Dedifferentiated amniotic fluid mesenchymal stem cell (primary cell): ENCODE results near the gene GRHPR.
A peak's percentile ranks its signal among the peaks of the same experiment; 100 is the strongest.
"Not testable (repeated sequence)": the region's sequence is repeated elsewhere in the genome, so short reads cannot be mapped to it uniquely, and the experiment has no call there.

Experiments
- DNase-seq: peaks from one replicate; pipeline ENCODE4 v3.0.0-alpha.2; 2016; ENCODE audit errors: extremely low spot score

The GRHPR gene

DNA sequence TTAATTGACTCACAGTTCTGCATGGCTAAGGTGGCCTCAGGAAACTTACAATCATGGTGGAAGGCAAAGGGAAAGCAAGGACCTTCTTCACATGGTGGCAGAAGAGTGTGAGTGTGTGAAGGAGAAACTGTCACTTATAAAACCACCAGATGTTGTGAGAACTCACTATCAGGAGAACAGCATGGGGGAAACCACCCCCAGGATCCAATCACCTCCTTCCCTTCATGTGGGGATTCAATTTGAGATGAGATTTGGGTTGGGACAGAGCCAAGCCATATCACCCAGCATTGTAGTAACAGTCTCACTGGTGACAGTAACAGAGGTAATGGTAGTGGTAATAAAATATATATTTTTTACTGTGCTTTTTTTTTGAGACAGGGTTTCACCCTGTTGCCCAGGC, 24.6 kb downstream of the GRHPR start:
- no peak for DNase-seq

DNA sequence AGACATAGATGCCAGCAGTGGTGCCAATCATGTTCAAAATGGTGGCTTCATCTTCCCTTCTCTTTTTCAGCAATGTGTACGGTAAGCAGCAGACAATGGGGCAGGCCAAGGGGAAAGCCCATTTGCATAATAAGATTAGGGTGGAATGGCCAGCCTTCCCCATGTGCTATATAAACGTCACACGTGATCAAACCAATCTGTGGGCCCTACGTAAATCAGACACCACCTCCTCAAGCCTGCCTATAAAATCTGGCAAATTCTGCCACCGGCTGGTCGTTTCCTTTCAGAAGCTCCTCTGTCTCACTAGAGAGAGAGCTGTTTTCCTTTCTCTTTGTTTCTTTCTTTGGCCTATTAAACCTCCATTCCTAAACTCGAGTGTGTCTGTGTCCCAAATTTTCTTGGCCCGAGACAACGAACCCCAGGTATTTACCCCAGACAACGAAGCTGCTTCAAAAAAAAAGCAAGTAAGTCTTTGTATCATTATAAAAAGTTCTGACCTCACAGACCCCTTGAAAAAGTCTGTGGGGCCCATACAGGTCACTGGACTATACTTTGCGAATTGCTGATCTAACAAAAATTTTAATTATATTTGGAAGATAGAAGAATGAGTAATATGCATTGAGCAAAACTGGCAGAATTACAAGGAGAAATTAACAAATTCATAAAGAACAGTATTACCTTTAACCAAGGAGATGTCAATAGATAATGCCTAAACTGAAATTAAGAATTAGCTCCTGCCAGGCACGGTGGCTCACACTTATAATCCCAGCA, 27.6 kb downstream of the GRHPR start:
- DNase-seq = no peak

DNA sequence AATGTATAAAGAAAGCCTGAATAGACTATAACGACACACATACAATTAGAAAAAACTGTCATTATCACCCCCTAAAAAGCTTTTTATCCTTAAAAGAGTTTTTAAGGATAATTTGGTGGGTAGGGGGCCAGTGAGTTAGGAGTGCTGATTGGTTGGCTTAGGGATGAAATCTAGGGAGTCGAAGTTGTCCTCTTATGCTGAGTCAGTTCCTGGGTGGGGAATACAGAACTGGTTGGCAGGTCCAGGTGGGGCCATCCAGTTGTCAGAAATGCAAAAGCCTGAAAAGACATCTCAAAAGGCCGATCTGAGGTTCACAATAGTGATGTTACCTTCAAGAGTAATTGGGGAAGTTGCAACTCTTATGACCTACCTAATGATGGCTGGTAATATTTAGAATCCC, 29.1 kb downstream of the GRHPR start:
- no peak for DNase-seq

DNA sequence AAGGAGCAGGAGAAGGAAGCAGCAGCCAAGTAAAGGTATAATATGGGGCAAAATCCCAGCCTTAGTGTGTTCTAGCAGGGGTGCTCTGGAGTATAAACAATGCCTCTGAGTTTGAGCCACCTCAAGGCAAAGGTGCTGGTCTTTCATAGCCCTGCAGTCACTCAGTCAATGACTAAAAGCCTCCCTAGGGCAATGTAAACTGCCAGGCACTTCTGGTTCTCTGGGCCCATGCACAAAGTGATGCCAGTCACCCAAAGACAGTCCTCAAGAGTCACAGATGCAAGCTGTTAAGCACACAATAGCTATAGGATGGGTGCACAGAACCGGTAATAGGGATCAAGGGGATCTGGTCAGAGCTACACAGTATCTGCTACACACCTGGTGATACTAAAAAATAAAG, 30.1 kb downstream of the GRHPR start:
- DNase-seq = no peak

DNA sequence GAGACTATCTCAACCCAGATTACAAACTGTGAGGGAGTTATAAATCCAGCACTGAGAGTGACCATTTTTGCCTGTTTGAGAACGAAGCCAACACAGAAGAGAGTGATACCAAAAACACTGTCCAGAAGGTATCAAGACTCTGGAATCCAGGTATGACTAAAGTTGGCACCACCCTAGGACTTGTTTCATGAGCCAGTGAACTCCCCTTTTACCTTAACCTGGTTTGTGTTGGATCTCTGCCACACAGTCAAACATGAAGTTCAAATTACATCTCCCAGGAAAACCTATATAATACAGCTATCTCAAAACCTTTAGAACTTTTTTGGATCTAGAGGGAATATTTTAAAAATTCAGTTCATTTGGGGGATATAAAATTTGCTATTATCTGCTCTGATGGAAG, 31.3 kb downstream of the GRHPR start:
- DNase-seq = no peak

DNA sequence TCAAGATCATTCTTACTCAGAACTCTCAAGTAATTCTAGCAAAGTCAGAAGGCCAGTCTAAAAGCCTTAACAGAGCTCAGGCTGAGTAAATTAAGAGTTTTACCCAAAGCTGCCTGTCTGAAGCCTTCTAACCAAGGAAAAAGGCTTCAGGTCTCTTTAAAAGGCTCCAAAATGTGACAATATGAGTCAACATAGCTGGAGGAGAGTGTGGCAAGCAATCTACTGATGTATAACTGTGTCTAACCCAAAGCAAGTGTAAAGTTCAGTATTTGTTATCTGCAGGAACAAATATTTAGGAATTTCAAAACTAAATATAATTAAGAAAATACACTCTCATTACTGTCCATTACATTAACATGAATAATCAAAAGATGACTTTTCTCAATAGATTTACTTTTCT, 31.7 kb downstream of the GRHPR start:
- no peak for DNase-seq

DNA sequence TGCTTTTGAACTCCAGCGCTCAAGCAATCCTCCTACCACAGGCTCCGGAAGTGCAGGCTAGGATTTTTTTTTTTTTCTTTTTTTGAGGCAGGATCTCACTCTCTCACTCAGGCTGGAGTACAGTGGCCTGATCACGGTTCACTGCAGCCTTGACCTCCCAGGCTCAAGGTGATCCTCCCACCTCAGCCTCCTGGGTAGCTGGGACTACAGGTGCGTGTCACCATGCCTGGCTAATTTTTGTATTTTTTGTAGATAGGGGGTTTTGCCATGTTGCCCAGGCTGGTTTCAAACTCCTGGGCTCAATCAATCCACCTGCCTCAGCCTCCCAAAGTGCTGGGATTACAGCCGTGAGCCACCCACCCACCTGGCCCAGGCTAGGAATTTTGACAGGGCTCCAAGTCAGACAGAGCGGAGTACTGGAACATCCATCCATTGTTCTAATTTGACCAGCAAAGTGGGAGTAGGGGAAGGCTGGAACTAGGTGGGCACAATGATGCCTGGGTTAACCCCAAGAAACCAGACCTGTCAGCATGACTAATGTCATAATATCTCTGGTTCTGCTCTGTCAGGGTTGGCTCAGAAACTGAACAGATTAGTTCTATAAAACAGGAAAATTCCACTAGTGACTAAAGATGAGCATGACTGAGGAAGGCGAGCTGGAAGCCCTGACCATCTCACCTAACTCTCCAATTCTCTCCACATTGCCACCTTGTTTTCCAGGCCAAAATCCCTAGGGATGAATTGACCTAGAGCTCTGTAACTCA, 33.6 kb downstream of the GRHPR start:
- no peak for DNase-seq

DNA sequence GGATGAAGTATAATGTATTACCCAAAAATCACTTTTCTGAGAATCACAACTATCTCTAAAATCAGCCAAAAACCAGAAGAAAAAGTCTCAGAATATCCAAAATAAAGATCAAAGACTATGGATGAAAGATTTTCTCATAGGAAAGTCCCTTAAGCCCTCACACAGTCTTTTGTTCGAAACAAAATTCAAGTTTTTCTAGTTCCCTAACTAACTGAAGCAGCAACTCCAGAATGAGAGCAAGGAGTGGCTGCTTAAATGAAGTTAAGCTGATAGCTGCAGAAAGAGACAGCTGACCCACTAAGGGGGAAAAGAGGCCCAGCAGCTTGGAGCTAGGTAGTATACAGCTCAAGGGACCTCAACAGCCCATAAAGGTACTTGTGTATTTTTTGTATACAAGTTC, 34.3 kb downstream of the GRHPR start:
- no peak for DNase-seq

DNA sequence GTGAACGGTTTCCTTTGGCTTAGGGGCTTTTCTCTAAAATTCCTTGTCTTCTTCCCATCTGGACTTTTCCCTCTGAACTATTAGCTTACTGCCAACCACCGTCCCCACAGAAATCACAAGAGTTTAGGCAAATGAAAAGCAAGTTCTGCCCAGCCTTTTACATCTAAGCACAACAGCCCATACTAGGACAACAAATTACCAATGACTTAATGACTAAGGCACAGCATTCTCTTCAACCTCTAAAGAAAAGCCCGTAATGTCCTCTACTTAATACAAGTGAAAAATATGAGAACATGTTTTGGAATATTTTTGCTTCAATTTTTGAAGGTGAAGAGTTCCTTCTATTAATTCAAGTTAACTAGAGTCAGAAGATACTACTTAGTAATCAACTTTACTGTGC, 41.5 kb downstream of the GRHPR start:
- DNase-seq = no peak

DNA sequence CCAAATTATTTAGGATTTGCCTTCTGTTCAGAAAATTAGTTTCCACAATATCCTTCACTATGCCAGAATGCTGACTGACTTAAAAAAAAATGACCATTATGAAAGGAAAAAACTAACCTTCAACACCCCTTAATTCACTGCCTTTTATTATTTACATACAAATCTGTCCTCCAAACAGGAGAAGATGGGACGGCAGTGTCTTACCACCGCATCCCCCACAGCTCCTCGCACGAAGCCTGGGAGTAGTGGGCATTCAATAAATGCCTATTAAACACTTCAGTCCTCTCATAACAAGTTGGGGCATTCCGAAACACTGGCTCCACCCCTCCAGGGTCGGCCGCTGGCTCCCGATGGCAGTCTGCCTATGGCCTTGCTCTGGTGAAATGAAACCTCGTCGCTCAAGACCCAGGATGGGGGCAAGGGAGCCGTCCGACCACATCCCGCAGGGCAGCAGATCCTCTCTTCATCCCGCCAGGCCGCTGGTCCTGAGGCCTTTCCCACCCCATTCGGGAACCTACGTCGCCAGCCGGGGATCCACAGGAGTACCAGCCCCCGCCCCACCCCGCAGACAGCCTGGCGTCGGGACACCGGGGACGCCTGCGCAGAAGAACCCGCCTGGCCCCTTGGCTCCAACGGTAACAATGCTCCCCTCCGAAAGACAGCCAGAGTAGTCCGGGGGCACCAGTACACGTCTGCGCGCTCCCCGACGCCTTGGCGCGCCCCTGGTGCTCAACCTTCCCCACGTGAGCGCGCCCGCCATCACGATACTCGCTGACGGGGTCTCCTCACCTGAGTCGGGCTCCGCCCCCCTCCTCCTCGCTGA, 42.1 kb downstream of the GRHPR start:
- peak; percentile 55 for DNase-seq

DNA sequence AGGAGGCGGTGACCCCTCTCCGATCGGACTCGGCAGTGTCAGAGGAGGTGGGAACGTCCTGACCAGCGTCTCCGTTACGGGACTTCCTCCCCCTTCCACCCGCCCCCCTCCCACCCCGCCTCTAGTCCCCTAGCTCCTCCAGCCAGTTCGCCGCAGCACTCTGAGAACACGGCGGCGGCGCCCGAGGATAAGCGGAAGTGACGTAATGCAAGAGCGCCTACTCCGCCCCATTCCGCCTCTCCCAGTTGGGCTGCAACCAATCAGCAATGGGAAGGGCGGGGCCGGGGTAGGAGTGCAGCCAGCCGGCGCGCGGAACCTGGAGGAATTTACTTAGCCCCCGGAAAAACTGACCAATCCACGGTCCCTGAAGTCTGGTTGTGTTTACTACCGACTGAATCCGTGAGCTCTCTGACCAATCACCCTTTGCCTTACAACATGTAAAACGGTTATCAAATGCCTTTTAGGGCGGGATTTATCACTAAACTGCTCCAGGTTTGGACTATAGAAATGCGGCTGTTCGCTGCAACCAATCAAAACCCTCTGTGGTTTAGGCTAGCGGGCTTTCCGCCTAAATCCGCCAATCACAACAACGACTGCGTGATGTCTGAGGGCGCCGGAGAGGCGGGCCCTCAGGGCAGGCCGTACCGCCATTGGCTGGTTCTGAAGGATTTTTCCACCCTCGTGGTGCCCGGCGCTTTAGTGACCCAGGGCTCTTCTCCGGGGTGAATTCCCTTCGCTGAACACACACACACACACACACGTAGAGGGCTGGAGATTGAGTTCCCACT, 42.9 kb downstream of the GRHPR start, which contains the start of gene ZBTB5:
ZBTB5 (minus strand) TSS at position 202 of the 788 bp plus-strand sequence. CDS start 22,899 bp downstream, outside the sequence.
- peak; percentile 100 for DNase-seq

DNA sequence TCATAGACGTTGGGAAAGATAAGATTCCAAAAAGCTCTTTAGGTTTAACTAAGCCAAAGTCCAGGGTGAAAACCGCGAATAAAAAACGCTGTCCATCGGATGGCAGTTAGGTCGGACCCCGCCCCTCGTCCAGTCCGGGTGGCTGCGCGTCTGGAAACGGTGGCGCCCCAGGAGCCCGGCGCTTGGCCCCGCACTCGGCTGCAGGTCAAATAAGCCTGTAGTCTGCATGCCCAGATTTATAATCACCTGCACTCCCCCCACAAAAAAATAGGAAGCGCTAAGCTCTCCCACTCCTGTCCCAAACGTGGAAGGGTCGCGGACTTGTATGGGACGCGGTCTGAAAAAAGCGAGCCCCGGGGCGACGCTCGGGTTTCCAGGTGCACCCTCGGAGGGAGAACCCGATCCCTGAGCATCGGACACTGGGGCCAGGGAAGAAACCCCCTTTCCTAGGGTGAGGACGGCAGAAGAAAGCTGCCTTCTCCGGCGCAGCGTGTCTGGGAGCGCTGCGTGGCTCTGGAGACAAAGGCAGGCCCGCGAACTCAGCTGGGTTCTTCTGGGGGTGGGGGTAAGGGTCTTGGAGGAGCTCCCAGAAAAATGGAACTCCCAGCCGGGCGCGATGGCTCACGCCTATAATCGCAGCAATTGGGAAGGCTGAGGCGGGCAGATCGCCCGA, 43.7 kb downstream of the GRHPR start:
- peak; percentile 72 for DNase-seq

DNA sequence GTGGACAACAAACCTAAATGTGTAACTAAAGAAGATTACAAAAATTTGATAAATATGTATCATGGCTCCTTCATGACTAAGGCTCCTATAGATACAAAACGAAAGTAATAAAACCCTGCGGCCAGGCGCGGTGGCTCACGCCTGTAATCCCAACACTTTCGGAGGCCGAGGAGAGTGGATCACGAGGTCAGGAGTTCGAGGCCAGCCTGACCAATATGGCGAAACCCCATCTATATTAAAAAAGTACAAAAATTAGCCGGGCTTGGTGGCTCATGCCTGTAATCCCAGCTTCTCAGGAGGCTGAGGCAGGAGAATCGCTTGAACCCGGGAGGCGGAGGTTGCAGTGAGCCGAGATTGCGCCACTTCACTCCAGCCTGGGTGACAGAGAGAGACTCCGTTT, 45.0 kb downstream of the GRHPR start:
- not testable (repeated sequence) for DNase-seq

DNA sequence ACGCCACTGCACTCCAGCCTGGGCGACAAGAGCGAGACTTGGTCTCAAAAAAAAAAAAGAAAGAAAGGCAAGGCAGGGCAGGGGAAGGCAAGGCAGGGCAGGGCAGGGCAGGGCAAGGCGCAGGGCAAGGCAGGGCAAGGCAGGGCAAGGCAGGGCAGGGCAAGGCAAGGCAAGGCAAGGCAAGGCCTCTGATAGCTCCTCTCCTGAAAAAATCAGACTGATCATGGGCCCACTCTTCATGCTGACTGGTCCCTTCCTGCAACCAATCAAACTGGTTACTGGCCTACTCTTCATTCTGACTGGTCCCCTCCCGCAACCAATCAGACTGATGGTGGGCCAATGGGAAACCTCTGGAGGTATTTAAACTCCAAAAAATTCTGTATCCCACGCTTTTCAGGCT, 46.1 kb downstream of the GRHPR start:
- no peak for DNase-seq

DNA sequence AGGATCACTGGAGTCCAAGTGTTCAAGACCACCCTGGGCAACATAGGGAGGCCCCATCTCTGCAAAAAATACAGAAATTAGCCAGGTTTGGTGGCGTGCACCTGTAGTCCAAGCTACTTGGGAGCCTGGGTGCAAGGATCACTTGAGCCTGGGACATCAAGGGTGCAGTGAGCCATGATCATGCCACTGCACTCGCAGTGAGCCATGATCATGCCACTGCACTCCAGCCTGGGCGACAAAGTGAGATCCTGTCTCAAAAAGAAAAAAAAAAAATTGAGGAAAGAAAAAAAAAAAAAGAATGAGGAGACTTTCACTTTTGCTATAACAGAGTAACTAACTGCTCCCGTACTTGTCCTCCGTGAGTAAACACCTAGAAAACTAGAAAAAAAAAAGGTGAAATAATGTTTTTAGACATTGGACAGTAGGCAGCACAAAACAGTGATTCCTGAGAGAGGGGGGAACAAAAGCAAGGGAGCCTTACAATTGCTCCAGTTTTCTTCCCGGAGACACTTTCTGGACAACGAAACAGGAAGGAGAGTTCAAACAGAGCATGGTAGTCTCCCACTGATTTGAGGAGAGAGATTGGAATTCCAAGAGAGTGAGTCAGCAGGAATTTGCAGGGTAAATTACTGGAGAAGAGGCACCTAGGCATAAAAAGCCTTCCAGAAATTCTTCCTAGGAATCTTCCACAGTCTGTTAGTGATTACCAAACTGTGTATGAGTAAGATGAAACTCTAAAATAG, 49.6 kb downstream of the GRHPR start:
- peak; percentile 90 for DNase-seq

DNA sequence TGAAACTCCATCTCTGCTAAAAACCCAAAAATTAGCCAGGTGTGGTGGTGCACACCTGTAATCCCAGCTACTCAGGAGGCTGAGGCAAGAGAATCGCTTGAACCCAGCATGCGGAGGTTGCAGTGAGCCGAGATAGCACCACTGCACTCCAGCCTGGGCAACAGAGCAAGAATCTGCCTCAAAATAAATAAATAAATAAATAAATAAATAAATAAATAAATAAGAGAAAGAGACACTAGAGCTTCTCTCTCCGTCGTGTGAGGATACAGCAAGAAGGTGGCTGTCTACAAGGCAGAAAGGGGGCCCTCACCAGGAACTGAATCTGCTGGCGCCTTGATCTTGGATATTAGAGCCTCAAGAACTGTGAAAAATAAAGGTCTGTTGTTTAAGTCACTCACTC, 51.5 kb downstream of the GRHPR start:
- not testable (repeated sequence) for DNase-seq

DNA sequence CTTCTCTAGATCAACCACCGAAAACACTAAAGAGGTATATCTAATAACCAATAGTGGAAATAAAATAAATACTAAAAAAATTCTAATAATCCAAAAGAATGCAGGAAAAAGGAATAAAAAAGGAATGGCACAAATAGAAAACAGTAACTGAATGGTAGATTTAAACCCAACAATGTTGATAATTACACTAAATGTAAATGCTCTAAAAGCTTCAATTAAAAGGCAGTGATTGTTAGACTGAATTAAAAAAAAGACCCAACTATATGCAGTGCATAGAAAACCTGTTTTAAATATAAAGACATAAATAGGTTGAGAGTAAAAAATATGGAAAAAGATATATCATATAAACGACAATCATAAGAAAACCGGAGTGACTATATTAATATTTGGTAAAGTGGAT, 51.9 kb downstream of the GRHPR start:
- DNase-seq = no peak

DNA sequence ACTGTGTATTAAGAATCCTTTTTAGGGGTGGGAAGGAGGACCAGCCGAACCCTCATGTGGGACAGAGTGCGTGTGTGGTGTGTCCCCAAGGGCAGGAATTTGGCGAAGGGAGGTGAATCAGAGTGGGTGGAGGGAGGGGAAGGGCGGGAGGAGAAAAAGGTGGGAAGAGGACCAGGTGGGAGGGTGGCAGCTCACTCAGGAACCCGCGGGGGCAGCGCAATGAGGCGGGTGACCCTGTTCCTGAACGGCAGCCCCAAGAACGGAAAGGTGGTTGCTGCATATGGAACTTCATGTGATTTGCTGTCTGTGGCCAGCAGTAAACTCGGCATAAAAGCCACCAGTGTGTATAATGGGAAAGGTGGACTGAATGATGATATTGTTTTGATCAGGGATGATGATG, 54.4 kb downstream of the GRHPR start:
- no peak for DNase-seq

DNA sequence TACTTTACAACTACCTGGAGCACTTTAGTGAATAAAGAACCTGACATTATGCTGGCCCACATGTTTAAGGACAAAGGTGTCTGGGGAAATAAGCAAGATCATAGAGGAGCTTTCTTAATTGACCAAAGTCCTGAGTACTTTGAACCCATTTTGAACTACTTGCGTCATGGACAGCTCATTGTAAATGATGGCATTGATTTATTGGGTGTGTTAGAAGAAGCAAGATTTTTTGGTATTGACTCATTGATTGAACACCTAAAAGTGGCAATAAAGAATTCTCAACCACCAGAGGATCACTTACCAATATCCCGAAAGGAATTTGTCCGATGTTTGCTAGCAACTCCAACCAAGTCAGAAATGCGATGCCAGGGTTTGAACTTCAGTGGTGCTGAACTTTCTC, 54.9 kb downstream of the GRHPR start:
- not testable (repeated sequence) for DNase-seq

DNA sequence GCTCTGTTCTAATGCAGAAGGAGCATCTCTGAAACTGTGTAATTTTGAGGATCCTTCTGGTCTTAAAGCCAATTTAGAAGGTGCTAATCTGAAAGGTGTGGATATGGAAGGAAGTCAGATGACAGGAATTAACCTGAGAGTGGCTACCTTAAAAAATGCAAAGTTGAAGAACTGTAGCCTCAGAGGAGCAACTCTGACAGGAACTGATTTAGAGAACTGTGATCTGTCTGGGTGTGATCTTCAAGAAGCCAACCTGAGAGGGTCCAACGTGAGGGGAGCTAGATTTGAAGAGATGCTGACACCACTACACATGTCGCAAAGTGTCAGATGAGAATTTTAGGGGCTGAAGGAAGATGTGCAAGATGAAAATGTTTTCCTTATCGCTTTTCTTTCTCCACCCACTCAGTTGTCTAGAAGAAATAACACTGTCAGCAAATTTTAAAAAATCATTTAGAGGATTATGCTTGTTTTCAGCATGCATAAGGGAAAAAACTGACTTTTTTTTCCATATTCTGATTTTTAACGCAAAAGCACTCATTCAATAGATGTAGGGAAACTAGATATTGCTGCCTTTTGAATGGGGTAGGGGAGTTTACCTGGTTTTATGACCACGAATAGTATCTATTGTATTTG, 55.6 kb downstream of the GRHPR start:
- DNase-seq = not testable (repeated sequence)
